Measurements from ENCODE around the gene CBX7. TPM values are rescaled to one million over a fixed set of nuclear protein-coding genes. Genes with fewer than 3 reads are reported as not detected.
A peak's percentile ranks its signal among the peaks of the same experiment; 100 is the strongest.
"Not testable (repeated sequence)": the region's sequence is repeated elsewhere in the genome, so short reads cannot be mapped to it uniquely, and the experiment has no call there.

Gene CBX7
- total and polyA plus RNA-seq, 9 of the 15 experiments (the other 6 are each of a cell fraction or from before 2014, with no cell fraction given), result 0.04 to 5.2 (median 2.8) TPM

DNA sequence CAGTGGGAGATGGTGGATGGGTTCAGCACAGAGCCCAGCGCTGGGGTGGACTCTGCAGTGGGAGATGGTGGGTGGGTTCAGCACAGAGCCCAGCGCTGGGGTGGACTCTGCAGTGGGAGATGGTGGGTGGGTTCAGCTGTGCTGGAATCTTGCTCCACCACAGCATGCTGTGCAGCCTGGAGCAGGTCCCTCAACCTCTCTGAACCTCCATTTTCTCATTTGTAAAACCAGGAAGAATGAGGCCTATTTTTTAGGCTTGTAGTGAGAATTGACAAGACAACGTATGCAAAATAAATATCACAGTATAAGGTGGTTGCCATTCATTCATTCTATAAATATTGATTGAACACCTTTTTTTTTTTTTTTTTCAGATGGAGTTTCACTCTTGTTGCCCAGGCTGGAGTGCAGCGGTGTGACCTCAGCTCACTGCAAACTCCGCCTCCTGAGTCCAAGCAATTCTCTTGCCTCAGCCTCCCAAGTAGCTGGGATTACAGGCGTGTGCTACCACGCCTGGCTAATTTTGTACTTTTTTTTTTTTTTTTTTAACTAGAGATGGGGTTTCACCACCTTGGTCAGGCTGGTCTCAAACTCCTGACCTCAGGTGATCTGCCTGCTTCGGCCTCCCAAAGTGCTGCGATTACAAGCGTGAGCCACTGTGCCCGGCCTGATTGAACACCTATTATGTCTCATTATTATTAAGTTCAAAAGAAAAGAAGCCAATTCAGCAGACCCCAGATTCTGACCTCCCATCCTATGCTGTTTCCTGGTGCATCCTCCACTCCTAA, 20.0 kb upstream of the CBX7 start:
- not testable (repeated sequence) for H3K36me3 ChIP-seq (ENCODE audit: control insufficient read depth, insufficient read depth, low read length); H3K4me2 ChIP-seq (ENCODE audit: insufficient read depth, low read length); H4K20me1 ChIP-seq (replicated peaks; ENCODE audit: control insufficient read depth, insufficient read depth, low read length); H3K27ac ChIP-seq (ENCODE audit: extremely low read depth, low read depth, low read length); BruUV-seq (replicated peaks); ATAC-seq; FAIRE-seq; H3K9ac ChIP-seq (ENCODE audit: insufficient read depth in 1 of 2, low read depth in 2 of 2, low read length in 2 of 2); H3K79me2 ChIP-seq (ENCODE audit: control insufficient read depth, insufficient read depth, low read length); H3K27me3 ChIP-seq (ENCODE audit: control insufficient read depth in 2 of 2, insufficient read depth in 2 of 2, low read length in 2 of 2); H3K9me3 ChIP-seq (replicated peaks; ENCODE audit: control insufficient read depth, insufficient read depth, low read depth, low read length); H3K9me1 ChIP-seq (ENCODE audit: control insufficient read depth, insufficient read depth, low read length); H3K4me3 ChIP-seq; H2AFZ ChIP-seq (ENCODE audit: low read depth, low read length); DNase-seq (ENCODE audit: extremely low read depth in 1 of 4, low spot score in 3 of 4)
- 46% methylated on average over 7 of the region's 11 CpGs for WGBS (ENCODE audit: insufficient coverage, low coverage, missing lambda C conversion rate)
- peaks cover 12 to 26% of the 10 kb centered on the region in 2 experiments; a peak in 4 of 5 replicates for H3K4me1 ChIP-seq (replicated peaks in 1 of 2; ENCODE audit: control insufficient read depth in 2 of 2, insufficient read depth in 2 of 2, low read length in 2 of 2)
- intact Hi-C loops (cut with micrococcal nuclease) (loop anchor here (10.0 kb wide), 1 partner anchor 352 kb away; the partner anchor contains the start of gene ATF4), in situ Hi-C loops (cut with MboI) (loop anchor here (5.0 to 10.0 kb wide), 2 partner anchors 135 to 332 kb away; partner anchors contain the start of gene MIEF1)
- ChIA-PET POLR2A (interaction anchor here (0.8 to 4.1 kb wide), 3 partner anchors 139 to 147 kb away, joined by 3 to 24 read pairs (median 4); partner anchors contain the start of gene RPL3), CTCF (ENCODE audit: low intra/inter-chr PET ratio) (interaction anchor here (0.6 kb wide), 1 partner anchor 31 kb away, joined by 3 read pairs; no protein-coding TSS in a partner anchor)
- TF ChIP-seq ADNP (tag; IDR thresholded peaks at IDR 0.05) (0 out of 2 replicates have a peak, but pooled peaks have one; percentile 48), BCOR (IDR thresholded peaks at IDR 0.05) (peak; percentile 82), ZFP36 (IDR thresholded peaks at IDR 0.05; ENCODE audit: low read depth, low read length, partially characterized antibody) (peak; percentile 85), RBM25 (IDR thresholded peaks at IDR 0.05; ENCODE audit: low read depth, low read length, severe bottlenecking) (peak; percentile 49), RCOR1 (IDR thresholded peaks at IDR 0.05; ENCODE audit: borderline replicate concordance in 1 of 2, low read depth in 2 of 2, low read length in 2 of 2) (0 out of 4 replicates have a peak, but pooled peaks of 1 of the 2 experiments have one; percentile 12)

Data from K562 (cell line).